Measurements from ENCODE around the gene MMADHC. TPM values are rescaled to one million over a fixed set of nuclear protein-coding genes. Genes with fewer than 3 reads are reported as not detected.

Gene MMADHC
- total and polyA plus RNA-seq, 9 of the 15 experiments (the other 6 are each of a cell fraction or from before 2014, with no cell fraction given): 187 to 850 (median 271) TPM

DNA sequence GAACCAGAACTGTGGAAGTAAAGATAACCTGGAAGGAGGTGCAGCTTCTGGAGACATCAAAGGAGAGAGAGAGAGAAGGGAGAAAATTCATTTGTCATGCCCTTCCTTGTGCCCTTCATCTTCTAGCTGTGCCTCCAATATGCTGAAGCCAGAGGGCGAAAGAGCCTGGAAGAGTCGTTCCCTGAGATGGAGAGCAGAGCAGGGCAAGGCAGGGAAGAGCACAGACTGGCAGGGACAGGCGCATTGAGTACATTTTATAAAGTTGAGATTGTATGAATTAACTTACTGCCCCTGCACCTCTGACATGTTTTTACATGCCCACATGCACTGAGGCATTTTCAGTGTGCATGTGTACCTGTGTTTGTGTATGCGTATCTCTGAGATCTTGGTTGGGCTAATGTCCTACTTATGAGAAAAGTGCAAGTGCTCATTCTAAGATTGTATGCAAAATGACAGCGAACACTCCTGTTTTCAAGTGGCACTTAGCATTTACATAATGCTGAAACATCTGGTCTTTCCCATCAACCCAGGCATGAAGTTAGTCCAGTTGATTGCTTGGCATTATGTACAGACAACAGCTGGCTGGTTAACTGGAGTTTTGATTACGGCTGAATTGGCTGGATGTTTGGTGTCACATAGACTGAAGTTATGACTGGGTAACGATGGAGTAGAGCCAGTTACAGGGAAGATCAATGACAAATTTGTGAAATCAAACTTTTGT is 23.7 kb upstream of the MMADHC start:
- FAIRE-seq: no peak
- Histone ChIP-seq H3K27me3 (ENCODE audit: control insufficient read depth in 2 of 2, insufficient read depth in 2 of 2, low read length in 2 of 2) (no peaks in the 10 kb centered on the region), H3K4me2 (ENCODE audit: insufficient read depth, low read length) (no peak overlapping the region), H2AFZ (ENCODE audit: low read depth, low read length) (no peak overlapping the region), H3K9me1 (ENCODE audit: control insufficient read depth, insufficient read depth, low read length) (no peaks in the 10 kb centered on the region), H3K9ac (ENCODE audit: insufficient read depth in 1 of 2, low read depth in 2 of 2, low read length in 2 of 2) (no peak overlapping the region), H3K4me1 (replicated peaks in 1 of 2; ENCODE audit: control insufficient read depth in 2 of 2, insufficient read depth in 2 of 2, low read length in 2 of 2) (no peaks in the 10 kb centered on the region), H3K27ac (ENCODE audit: extremely low read depth, low read depth, low read length) (no peak overlapping the region), H3K79me2 (ENCODE audit: control insufficient read depth, insufficient read depth, low read length) (no peaks in the 10 kb centered on the region), H3K4me3 (no peak overlapping the region), H3K36me3 (ENCODE audit: control insufficient read depth, insufficient read depth, low read length) (no peaks in the 10 kb centered on the region), H4K20me1 (replicated peaks; ENCODE audit: control insufficient read depth, insufficient read depth, low read length) (no peaks in the 10 kb centered on the region), H3K9me3 (replicated peaks; ENCODE audit: control insufficient read depth, insufficient read depth, low read depth, low read length) (no peaks in the 10 kb centered on the region)
- ChIA-PET POLR2A (no interaction called here), CTCF (ENCODE audit: low intra/inter-chr PET ratio) (interaction anchor here (0.7 kb wide), 1 partner anchor 1443 kb away, joined by 3 read pairs; no protein-coding TSS in a partner anchor)
- no peak for DNase-seq (ENCODE audit: extremely low read depth in 1 of 4, low spot score in 3 of 4)
- BruUV-seq (replicated peaks): no TSS peak
- TF ChIP-seq, protein P1, sequence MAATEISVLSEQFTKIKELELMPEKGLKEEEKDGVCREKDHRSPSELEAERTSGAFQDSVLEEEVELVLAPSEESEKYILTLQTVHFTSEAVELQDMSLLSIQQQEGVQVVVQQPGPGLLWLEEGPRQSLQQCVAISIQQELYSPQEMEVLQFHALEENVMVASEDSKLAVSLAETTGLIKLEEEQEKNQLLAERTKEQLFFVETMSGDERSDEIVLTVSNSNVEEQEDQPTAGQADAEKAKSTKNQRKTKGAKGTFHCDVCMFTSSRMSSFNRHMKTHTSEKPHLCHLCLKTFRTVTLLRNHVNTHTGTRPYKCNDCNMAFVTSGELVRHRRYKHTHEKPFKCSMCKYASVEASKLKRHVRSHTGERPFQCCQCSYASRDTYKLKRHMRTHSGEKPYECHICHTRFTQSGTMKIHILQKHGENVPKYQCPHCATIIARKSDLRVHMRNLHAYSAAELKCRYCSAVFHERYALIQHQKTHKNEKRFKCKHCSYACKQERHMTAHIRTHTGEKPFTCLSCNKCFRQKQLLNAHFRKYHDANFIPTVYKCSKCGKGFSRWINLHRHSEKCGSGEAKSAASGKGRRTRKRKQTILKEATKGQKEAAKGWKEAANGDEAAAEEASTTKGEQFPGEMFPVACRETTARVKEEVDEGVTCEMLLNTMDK (IDR thresholded peaks at IDR 0.05; ENCODE audit: borderline replicate concordance, insufficient read depth, low read depth, low read length, poor library complexity, severe bottlenecking): no peak
- TF ChIP-seq FOS (IDR thresholded peaks at IDR 0.05; ENCODE audit: extremely low read depth, insufficient read length): no peak
- TF ChIP-seq DIDO1 (tag; IDR thresholded peaks at IDR 0.05; ENCODE audit: low read depth): no peak
- TF ChIP-seq ZNF134 (CRISPR knock-in tag; conservative IDR thresholded peaks at IDR 0.05): no peak
- no peak for TF ChIP-seq SLC30A9 (CRISPR knock-in tag; IDR thresholded peaks at IDR 0.05)
- TF ChIP-seq ZNF79 (CRISPR knock-in tag; IDR thresholded peaks at IDR 0.05; ENCODE audit: low read depth): no peak
- TF ChIP-seq ARID1B (IDR thresholded peaks at IDR 0.05): no peak
- TF ChIP-seq E2F1 (CRISPR knock-in tag; IDR thresholded peaks at IDR 0.05): no peak
- no peak for TF ChIP-seq ZBTB8A (IDR thresholded peaks at IDR 0.05; ENCODE audit: partially characterized antibody)
- no peak for TF ChIP-seq CBX5 (IDR thresholded peaks at IDR 0.05; ENCODE audit: borderline replicate concordance, low read depth)
- no peak for TF ChIP-seq TCF7 (IDR thresholded peaks at IDR 0.05; ENCODE audit: borderline replicate concordance)
- in situ Hi-C loops (cut with MboI) (loop anchor here (25.0 kb wide), 1 partner anchor 876 kb away; the partner anchor contains the start of gene RND3), intact Hi-C loops (cut with micrococcal nuclease) (no loop called here)
- ATAC-seq: 0 out of 3 replicates have a peak, but pooled peaks have one; percentile 35
- WGBS (ENCODE audit: insufficient coverage, low coverage, missing lambda C conversion rate): 2% methylated on average over 7 of the region's 7 CpGs

Measured in K562 (cell line).